Bronchus fibroblast of lung (primary cell): ENCODE data around the gene CKS2. TPM values are rescaled to one million over a fixed set of nuclear protein-coding genes. Genes with fewer than 3 reads are reported as not detected.

Source experiments
- total RNA-seq: library from RNA; depleted of rRNA; stranded (reverse); fragments of >200 nt; gene quantifications from 2 replicates; pipeline ENCODE4 v1.2.3, GENCODE V29; 2015

The CKS2 gene
- 387 TPM in 2 replicates for total RNA-seq

DNA sequence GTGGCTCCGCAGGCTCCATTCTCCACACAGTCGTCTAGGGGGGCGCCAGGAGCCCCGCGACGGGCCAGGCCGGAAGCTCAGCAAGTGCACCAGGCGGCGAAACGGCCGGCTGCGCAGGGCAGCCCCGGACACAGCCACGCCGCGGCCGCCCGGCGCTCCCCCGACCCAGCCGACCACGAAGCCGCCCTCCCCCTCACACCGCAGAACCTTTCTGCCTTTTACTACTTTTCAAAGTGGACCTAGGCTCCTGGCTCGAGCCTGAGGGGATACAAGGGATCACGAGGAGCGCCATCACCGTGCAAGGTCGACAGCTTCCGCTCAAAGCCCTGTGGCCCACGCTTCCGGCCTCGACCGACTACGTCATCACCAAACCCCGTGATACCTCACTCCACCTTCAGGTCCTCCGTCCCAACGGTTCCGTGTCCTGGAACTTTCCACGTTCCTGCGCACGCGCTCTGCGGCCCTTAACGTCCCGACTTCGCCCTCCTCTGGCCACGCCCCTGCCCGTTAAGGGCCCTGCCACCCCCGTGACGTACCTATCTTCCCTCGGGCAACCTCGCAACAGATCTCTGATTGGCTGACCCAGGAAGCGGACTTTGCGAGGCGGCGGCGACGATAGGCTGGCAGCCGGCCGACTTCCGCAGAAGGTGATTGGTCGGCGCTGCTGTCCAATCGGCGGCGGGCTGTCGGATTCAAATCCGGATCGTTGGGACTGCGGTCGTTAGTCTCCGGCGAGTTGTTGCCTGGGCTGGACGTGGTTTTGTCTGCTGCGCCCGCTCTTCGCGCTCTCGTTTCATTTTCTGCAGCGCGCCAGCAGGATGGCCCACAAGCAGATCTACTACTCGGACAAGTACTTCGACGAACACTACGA, at the start of gene CKS2:
Gene CKS2, plus strand, starts transcription at position 721 of the 871 bp plus-strand sequence. Its CDS starts 98 bp downstream, at position 819.

DNA sequence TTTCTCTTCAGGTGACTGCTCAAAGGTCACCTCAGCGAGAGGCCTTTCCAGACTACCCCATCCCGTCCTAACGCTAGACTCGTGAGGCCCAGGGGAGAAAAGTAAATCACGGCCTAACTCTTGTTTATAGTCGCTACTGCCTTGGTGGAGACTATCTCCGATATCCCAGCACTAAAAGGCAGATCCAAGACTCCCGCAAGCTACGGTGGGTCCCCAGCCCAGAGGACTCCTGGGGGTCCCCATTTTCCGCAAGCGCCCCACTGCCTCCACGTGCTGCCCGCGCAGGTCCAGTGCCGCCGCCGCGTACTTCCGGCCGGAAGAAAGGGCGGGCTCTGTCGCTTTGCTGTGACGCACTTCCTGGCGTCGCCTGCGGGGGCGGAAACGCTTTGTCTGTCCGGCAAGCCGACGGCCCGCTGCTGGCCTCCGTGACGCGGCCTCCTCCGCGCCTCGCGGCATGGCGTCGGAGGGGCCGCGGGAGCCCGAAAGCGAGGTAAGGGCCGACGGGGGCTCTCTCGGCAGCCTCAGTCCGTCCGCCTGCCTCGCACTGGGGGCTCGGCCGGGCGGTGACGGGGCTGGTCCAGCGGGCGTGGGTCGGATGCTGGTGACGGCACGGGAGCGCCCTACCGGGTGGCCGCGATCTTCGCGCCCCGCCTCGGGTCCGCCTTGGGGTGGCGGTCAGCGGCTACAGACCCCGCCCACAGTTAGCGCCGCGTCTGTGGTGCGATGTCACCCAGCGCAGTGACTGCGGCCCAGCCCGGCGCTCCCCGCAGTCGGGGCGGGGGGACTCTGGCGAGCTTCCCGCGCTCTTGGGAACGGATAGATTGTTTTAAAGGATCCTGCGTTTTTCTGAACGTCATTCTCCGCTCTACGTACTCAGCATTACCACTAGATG, 7.4 kb downstream of the CKS2 start, which contains the start of gene SECISBP2:
Gene SECISBP2, plus strand, starts transcription at position 378 of the 892 bp plus-strand sequence. Its CDS starts 77 bp downstream, at position 455.

Other genes with a start within 250 kb of the CKS2 start
- 3.9 and 6.9 TPM in 2 replicates for gene SHC3, start 132.4 kb upstream of the CKS2 start, total RNA-seq
- 18.4 and 23.5 TPM in 2 replicates for gene SECISBP2, start 7.3 kb downstream of the CKS2 start, total RNA-seq
- gene SEMA4D, start 186.9 kb downstream of the CKS2 start, total RNA-seq: 0.59 and 0.84 TPM in 2 replicates